Endothelial cell of umbilical vein (primary cell): ENCODE data around the gene ATG13. TPM values are rescaled to one million over a fixed set of nuclear protein-coding genes. Genes with fewer than 3 reads are reported as not detected.

Experiments used
- BruUV-seq: library from RNA; stranded (reverse); fragments of 400-500 nt; replicated peaks from 2 replicates; lab custom pipeline; 2021; lab: Mats Ljungman, UMichigan
- CTCF ChIA-PET: fragments of 300-600, 350-600 bp; sonication (Branson Sonifier 250); formaldehyde crosslinking; loops from one replicate; lab custom pipeline; 2021; ENCODE audit warnings: antibody characterized with exemption, inconsistent platforms; lab: Charles Lee
- POLR2A ChIA-PET: fragments of 300-600, 350-600 bp; sonication (Branson Sonifier 250); formaldehyde crosslinking; loops from one replicate; lab custom pipeline; 2021; ENCODE audit warnings: antibody characterized with exemption, inconsistent platforms; lab: Charles Lee
- DNase-seq: peaks from one replicate; pipeline ENCODE4 v3.0.0-alpha.2; 2011; ENCODE audit warnings: low read depth, low spot score
- FAIRE-seq: peaks from 2 replicates; lab custom pipeline; 2011; peaks lifted over from hg19 to GRCh38; lab: Jason Lieb, UNC
- H2AFZ ChIP-seq: 2 replicates; pipeline ENCODE4 v1.6.0; 2012; ENCODE audit warnings: low read depth, low read length, control low read depth, inconsistent platforms
- H3K27ac ChIP-seq: 2 replicates; pipeline ENCODE4 v1.5.1; 2011; ENCODE audit warnings: low read depth, mild to moderate bottlenecking, control low read depth, low read length, moderate library complexity; ENCODE audit not compliant: insufficient read depth
- H3K27me3 ChIP-seq, 2 experiments: 2 replicates each; pipeline versions ENCODE4 v1.6.0 to v1.6.1; 2011; ENCODE audit warnings: low read length in 2 of 2, mixed read lengths in 1 of 2; ENCODE audit not compliant: control insufficient read depth in 2 of 2, insufficient read depth in 2 of 2
- H3K36me3 ChIP-seq, 2 experiments: 2 replicates in 1 of 2; 3 replicates in 1 of 2; pipeline ENCODE4 v1.5.1; 2011; ENCODE audit warnings: low read length in 2 of 2, mild to moderate bottlenecking in 1 of 2, moderate library complexity in 1 of 2; ENCODE audit not compliant: control insufficient read depth in 2 of 2, insufficient read depth in 2 of 2; ENCODE audit errors: extremely low read depth in 1 of 2
- H3K4me1 ChIP-seq: 3 replicates; pipeline ENCODE4 v1.5.1; 2011; ENCODE audit warnings: mild to moderate bottlenecking, low read length; ENCODE audit not compliant: control insufficient read depth, insufficient read depth; ENCODE audit errors: extremely low read depth
- H3K4me2 ChIP-seq: 2 replicates; pipeline ENCODE4 v1.6.1; 2011; ENCODE audit warnings: low read length, control low read depth, mixed read lengths; ENCODE audit not compliant: insufficient read depth
- H3K4me3 ChIP-seq, 3 experiments: fragments of 200-600 bp in 1 of 3; sonication (generic), shearing (Covaris generic) in 1 of 3; replicated peaks in 1 of 3; 2 replicates each; pipeline ENCODE4 v1.5.1; 2011 to 2016; ENCODE audit warnings: control low read depth in 3 of 3, low read length in 3 of 3, mild to moderate bottlenecking in 2 of 3, inconsistent platforms in 1 of 3, low read depth in 1 of 3, moderate library complexity in 1 of 3; ENCODE audit not compliant: insufficient read depth in 1 of 3
- H3K79me2 ChIP-seq: 2 replicates; pipeline ENCODE4 v1.6.0; 2012; ENCODE audit warnings: low read length, inconsistent platforms; ENCODE audit not compliant: control insufficient read depth, insufficient read depth
- H3K9ac ChIP-seq: replicated peaks from 2 replicates; pipeline ENCODE3; 2011; ENCODE audit warnings: low read length, control low read depth; ENCODE audit not compliant: insufficient read depth; ENCODE audit errors: extremely low read depth
- H3K9me1 ChIP-seq: replicated peaks from 3 replicates; pipeline ENCODE4 v1.6.0; 2011; ENCODE audit warnings: mild to moderate bottlenecking, low read length; ENCODE audit not compliant: control insufficient read depth, insufficient read depth; ENCODE audit errors: extremely low read depth
- H3K9me3 ChIP-seq: replicated peaks from 2 replicates; pipeline ENCODE4 v1.5.1; 2012; ENCODE audit warnings: low read length, inconsistent platforms; ENCODE audit not compliant: control insufficient read depth, insufficient read depth
- H4K20me1 ChIP-seq: replicated peaks from 2 replicates; pipeline ENCODE3; 2011; ENCODE audit warnings: mild to moderate bottlenecking, low read length; ENCODE audit not compliant: control insufficient read depth, insufficient read depth; ENCODE audit errors: extremely low read depth
- EZH2 ChIP-seq: IDR thresholded peaks from 2 replicates; pipeline ENCODE4 v1.6.1; 2012; ENCODE audit warnings: borderline replicate concordance, low read depth, mild to moderate bottlenecking, moderate library complexity, low read length, inconsistent platforms; ENCODE audit not compliant: severe bottlenecking
- FOS ChIP-seq: IDR thresholded peaks from 2 replicates; pipeline ENCODE4 v1.6.1; 2011; ENCODE audit warnings: mild to moderate bottlenecking, low read length, moderate library complexity, borderline replicate concordance; ENCODE audit not compliant: insufficient read depth
- GATA2 ChIP-seq: IDR thresholded peaks from 2 replicates; pipeline ENCODE4 v1.7.0; 2011; ENCODE audit warnings: low read depth, mild to moderate bottlenecking, moderate library complexity, mixed read lengths, low read length; ENCODE audit not compliant: insufficient read length, insufficient read depth
- JUN ChIP-seq: IDR thresholded peaks from 2 replicates; pipeline ENCODE4 v1.6.1; 2011; ENCODE audit warnings: borderline replicate concordance, low read depth; ENCODE audit not compliant: insufficient read length, insufficient read depth
- MYC ChIP-seq: IDR thresholded peaks from one replicate; pipeline ENCODE4 v1.6.1; 2011; ENCODE audit warnings: mild to moderate bottlenecking, low read depth, low read length
- POLR2A ChIP-seq: IDR thresholded peaks from 2 replicates; pipeline ENCODE4 v1.6.1; 2012; ENCODE audit warnings: low read depth, mild to moderate bottlenecking, control low read depth, low read length
- POLR2AphosphoS5 ChIP-seq: IDR thresholded peaks from 2 replicates; pipeline ENCODE4 v1.6.1; 2012; ENCODE audit warnings: low read depth, mild to moderate bottlenecking, control low read depth, low read length, moderate library complexity; ENCODE audit not compliant: insufficient read depth
- dilution Hi-C: fragments of 300-500 bp; cut with MboI; formaldehyde crosslinking; loops from one replicate; pipeline ENCODE4 v1.15.0; 2019; ENCODE audit warnings: low sequenced_read_pairs; ENCODE audit not compliant: extremely low pct_ligation_motif_present
- intact Hi-C: fragments of 100-400 bp; cut with micrococcal nuclease; formaldehyde crosslinking; loops from one replicate; pipeline ENCODE4 v1.10.0; 2022
- polyA plus RNA-seq, 4 experiments: library from polyadenylated mRNA; depleted of rRNA in 3 of 4; stranded (reverse) in 3 of 4; unstranded in 1 of 4; fragments of >200 nt; gene quantifications; 2 replicates each; pipeline versions ENCODE4 v1.2.1 to v1.2.3, GENCODE V29; 2011 to 2012; ENCODE audit warnings: missing spikeins in 1 of 4
- total RNA-seq: library from RNA; stranded (reverse); gene quantifications from 2 replicates; pipeline ENCODE4 v1.2.3, GENCODE V29; 2021
- TF ChIP-seq, protein P1 (sequence below), 2 donors: IDR thresholded peaks; 1 replicate in 1 of 2; 2 replicates in 1 of 2; pipeline ENCODE4 v1.5.1; 2011; ENCODE audit warnings: low read length in 2 of 2, mild to moderate bottlenecking in 2 of 2, moderate library complexity in 2 of 2, control low read depth in 1 of 2, inconsistent platforms in 1 of 2, low read depth in 1 of 2; ENCODE audit not compliant: insufficient read depth in 1 of 2; ENCODE audit errors: extremely low read depth in 1 of 2
- TF ChIP-seq, protein P2 (sequence below): IDR thresholded peaks from 2 replicates; pipeline ENCODE4 v1.6.1; 2011; ENCODE audit not compliant: insufficient read depth, insufficient read length

ATG13 gene
- total and polyA plus RNA-seq, 2 donors (not counting 3 experiments of a cell fraction or from before 2014, with no cell fraction given) = 60.1 to 66.5 TPM

DNA sequence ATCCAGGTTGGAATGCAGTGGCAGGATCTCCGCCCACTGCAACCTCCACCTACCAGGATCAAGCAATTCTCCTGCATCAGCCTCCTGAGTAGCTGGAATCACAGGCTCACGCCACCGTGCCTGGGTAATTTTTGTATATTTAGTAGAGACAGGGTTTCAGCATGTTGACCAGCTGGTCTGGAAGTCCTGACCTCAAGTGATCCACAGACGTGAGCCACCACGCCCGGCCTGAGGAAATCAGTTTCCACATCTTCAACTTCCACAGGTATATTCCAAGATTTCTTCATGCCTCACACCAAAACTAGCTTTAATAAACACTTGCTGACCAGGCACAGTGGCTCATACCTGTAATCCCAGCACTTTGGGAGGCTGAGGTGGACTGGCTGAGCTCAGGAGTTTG lies 8.0 kb upstream of the ATG13 start:
- dilution Hi-C loops = no loop called here
- no peaks in the 10 kb centered on the region for H4K20me1 ChIP-seq
- no peak overlapping the region for H3K9ac ChIP-seq
- FAIRE-seq (no peak), DNase-seq (no peak)
- no peaks in the 10 kb centered on the region for H3K79me2 ChIP-seq
- no peaks in the 10 kb centered on the region for H3K36me3 ChIP-seq
- no peak overlapping the region for H3K27ac ChIP-seq
- no peak overlapping the region for H3K4me2 ChIP-seq
- H3K9me3 ChIP-seq = no peaks in the 10 kb centered on the region
- intact Hi-C loops = no loop called here
- no peak overlapping the region for H3K4me3 ChIP-seq
- no peaks in the 10 kb centered on the region for H3K4me1 ChIP-seq
- no TSS peak for BruUV-seq
- H3K9me1 ChIP-seq = no peaks in the 10 kb centered on the region
- TF ChIP-seq POLR2AphosphoS5 (no peak), POLR2A (no peak), MYC (no peak), GATA2 (no peak), FOS (no peak), EZH2 (no peak), JUN (no peak)
- TF ChIP-seq, protein P1, sequence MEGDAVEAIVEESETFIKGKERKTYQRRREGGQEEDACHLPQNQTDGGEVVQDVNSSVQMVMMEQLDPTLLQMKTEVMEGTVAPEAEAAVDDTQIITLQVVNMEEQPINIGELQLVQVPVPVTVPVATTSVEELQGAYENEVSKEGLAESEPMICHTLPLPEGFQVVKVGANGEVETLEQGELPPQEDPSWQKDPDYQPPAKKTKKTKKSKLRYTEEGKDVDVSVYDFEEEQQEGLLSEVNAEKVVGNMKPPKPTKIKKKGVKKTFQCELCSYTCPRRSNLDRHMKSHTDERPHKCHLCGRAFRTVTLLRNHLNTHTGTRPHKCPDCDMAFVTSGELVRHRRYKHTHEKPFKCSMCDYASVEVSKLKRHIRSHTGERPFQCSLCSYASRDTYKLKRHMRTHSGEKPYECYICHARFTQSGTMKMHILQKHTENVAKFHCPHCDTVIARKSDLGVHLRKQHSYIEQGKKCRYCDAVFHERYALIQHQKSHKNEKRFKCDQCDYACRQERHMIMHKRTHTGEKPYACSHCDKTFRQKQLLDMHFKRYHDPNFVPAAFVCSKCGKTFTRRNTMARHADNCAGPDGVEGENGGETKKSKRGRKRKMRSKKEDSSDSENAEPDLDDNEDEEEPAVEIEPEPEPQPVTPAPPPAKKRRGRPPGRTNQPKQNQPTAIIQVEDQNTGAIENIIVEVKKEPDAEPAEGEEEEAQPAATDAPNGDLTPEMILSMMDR (IDR thresholded peaks at IDR 0.05; ENCODE audit: extremely low read depth in 1 of 2, insufficient read depth in 1 of 2, low read depth in 1 of 2, low read length in 2 of 2) = no peak
- TF ChIP-seq, protein P2, sequence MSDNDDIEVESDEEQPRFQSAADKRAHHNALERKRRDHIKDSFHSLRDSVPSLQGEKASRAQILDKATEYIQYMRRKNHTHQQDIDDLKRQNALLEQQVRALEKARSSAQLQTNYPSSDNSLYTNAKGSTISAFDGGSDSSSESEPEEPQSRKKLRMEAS = no peak
- ChIA-PET POLR2A (no interaction called here), CTCF (interaction anchor here (0.7 to 2.3 kb wide), 2 partner anchors 8 to 54 kb away, joined by 3 to 8 read pairs; partner anchors contain the start of genes ATG13 and HARBI1)
- H3K27me3 ChIP-seq = no peaks in the 10 kb centered on the region
- no peak overlapping the region for H2AFZ ChIP-seq
